NAMALWA (cell line): ENCODE results near the gene RAMP2.

Source experiments
- DNase-seq: peaks from one replicate; pipeline ENCODE4 v3.0.0-alpha.2; 2015; ENCODE audit warnings: low spot score

The RAMP2 gene

DNA sequence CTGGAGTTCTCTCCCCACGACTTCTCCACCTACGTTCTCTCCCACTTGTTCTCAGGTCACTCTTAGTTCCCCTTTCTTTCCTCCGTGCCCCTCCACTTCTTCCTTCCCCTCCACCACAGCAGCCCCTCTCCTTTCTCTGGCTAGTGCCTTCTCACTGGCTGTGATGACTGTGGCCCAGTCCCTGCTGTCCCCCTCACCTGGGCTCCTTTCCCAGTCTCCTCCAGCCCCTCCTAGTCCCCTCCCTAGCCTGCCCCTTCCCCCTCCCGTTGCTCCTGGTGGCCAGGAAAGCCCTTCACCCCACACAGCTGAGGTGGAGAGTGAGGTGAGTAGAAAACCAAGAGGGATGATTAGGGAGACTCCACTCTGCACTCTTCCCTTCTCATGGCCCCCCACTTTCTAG is 34.0 kb downstream of the RAMP2 start:
- DNase-seq: no peak

DNA sequence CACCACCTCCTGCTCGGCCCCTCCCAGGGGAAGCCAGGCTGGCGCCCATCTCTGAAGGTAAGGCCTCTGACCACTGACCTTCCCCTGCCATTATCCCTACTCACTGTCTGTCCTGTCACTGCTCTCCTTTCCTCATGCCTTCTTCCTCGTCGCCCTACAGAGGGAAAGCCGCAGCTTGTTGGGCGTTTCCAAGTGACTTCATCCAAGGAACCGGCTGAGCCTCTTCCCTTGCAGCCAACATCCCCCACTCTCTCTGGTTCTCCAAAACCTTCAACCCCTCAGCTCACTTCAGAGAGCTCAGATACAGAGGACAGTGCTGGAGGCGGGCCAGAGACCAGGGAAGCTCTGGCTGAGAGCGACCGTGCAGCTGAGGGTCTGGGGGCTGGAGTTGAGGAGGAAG is 34.4 kb downstream of the RAMP2 start:
- DNase-seq: no peak

DNA sequence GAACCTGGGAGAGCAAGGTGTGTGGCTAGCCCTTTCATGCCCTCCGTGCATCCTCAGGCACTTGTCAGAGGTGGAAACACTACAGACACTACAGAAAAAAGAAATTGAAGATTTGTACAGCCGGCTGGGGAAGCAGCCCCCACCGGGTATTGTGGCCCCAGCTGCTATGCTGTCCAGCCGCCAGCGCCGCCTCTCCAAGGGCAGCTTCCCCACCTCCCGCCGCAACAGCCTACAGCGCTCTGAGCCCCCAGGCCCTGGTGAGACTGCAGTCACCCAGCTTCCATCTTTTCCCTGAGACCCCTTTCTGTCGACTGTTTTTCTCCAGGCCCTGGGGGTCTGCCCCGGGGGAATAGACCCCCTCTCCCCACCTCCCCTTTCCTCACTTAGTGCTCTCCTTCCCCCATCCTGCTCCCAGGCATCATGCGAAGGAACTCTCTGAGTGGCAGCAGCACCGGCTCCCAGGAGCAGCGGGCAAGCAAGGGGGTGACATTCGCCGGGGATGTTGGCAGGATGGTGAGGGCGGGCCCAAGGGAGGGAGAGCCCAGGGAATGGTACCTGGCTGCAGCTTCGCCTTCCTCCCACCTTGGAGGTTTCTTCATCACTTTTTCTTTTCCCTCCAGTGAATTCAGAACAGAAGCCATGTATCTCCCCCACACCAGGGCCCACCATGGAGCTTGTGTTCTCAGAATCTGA is 35.2 kb downstream of the RAMP2 start:
- no peak for DNase-seq

DNA sequence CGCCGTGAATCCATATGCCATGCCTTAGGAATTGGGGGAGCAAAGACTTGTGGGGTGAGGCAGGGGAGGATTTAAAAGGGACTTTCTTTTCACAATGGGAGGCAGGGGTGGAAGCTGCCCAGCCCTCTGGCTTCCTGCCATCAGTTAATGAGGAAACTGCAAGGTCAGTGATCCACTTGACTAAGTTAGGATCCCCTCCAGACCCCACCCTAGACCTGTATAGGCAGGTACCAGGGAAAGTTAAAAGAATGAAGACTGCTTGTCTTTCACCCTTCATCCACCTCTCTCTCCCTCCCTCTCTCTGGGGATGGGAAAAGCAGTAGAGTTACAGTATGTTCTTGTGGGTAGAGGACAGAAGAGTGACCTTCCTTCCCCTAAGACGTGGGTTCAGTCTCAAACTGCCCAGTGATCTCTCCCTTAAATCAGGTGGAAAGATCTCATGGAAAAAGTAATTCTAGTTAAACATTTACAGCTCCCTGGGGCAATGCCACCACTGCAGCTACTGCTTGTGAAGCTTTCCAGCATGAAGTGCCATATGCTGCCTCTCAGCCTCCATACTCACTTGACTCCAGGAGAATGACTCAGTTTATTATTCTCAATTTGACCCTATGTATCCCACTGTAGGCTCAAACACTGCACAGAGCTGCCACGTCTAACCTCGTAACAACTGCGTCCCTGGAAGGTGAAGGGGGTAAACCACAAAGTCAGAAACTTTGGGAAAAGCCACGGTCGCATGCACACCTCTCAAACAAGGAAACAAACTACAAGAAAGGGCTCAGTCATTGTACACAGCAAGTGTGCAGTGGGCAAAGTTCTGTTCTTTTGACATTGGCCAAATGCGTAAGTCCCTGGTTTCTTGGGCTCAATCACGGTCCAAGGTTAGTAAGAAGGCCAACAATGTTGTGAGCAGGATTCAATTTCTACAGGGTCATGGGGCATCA is 36.3 kb downstream of the RAMP2 start:
- no peak for DNase-seq

DNA sequence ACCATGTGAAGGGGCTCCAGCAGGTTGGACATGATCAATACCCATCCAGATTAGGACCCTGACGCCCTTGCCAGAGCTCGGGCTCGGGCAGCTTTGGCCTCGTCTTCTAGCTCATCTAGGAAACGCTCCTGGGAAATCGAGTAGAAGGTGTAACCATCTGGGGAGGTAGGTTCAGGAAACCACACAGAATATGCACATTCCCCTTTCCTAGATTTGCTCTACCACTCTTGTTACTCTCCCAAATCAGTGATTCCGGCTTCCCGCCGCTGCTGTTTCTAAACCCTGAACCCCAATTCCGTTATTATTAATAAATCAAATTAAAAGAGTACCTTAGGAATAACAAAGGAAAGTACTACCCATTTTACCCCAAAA is 37.0 kb downstream of the RAMP2 start:
- no peak for DNase-seq

DNA sequence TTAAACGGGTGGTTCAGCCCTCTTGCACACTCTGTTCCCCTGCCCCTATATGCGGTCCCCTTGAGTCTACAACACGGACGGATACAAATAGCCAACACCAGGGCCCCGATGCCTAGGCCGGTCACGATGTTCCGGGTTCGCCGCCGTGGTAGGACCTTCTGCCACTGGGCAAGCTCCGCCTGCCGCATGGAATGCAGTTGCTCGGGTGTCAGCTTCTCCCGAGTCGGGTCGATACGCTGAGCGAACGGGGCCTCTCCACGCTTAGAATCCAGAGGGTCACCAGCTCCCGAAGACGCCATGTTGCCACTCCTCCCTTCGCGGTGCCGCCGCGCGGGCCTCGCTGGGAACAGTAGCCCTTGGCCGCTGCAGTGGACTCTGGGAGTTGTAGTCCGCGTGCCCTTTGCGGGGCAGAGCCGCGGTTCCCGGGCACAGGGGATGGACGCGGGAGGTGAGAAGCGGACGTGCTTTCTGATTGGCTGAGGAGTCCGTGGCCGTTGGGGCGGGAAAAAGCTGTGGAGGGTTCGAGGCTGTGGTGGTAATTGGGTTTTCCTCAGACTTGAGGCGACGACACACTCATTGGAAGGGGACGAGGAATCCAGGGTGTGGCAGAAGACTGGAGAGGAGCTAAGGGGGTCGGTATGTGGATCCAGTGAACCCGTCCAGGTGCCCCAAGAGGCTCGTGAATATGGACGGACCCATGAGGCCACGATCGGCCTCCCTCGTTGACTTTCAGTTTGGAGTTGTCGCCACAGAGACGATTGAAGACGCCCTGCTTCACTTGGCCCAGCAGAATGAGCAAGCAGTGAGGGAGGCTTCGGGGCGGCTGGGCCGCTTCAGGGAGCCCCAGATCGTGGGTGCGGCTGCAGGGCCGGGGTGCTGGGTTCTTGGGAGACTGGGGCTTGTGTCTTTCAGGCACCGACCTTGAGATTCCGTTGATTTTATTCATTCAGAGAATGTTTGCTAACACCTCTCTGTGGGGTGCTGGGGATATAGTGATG is 37.7 kb downstream of the RAMP2 start, which contains the start of the genes CNTD1 and COA3:
Gene CNTD1 (plus strand): TSS at position 479 of the 998 bp plus-strand sequence. CDS start 207 bp downstream, at position 686.
Gene COA3 (minus strand): TSS at position 322 of the 998 bp plus-strand sequence. CDS start 23 bp downstream, at position 299.
- peak; percentile 87 for DNase-seq

DNA sequence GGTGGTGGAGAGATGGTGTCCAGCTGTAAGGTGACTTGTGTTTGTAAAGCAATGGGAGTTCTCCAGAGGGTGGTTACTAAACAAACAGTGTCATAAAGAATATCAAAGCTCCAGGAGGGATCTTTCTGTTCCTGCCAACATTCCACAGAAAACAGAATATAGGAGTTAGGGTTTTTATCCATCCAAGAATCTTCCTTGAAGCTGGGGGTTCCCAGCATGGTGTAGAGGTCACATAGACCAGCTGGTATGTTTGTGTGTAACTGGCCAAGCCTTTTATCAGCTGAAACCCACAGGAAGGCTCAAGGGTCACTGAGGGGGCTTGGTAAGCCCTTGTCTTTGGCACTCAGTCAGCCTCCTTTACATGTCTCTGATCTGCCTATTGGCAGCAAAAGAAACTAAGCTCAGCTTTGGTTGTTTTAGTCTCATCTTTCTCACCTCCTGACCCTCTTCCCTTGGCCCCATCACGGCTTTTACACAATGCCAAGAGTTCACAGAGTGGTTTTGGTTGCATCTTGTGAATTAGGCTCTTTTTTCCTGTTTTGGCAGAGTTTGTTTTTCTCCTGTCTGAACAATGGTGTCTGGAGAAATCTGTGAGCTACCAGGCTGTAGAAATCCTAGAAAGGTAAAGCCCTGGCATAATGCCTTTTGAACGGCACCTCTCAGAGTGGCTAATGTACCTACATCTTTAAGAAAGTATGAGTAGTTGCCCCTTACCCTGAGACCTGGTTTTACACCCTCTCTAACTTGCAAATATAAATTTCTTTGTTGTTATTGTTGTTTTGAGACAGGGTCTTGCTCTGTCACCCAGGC is 42.3 kb downstream of the RAMP2 start:
- no peak for DNase-seq

DNA sequence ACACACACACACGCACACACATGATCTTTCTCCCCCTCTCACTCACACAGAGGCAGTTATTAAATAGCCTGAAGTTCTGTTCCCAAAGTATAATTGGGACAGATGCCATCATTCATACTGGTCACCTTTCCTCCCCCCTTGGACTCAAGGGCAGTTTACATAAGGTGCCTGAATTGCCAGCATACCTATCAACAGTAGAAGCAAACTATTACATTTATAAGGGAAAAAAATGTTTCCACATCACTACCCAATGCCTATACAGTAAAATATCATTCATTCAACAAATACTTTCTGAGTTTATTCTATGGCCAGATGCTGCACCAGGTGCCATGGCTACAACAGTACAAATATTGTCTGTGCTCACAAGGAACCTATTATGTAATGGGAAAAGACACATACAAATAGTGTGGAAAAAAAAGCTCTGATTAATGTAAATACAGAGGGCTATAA is 43.9 kb downstream of the RAMP2 start:
- DNase-seq: no peak

DNA sequence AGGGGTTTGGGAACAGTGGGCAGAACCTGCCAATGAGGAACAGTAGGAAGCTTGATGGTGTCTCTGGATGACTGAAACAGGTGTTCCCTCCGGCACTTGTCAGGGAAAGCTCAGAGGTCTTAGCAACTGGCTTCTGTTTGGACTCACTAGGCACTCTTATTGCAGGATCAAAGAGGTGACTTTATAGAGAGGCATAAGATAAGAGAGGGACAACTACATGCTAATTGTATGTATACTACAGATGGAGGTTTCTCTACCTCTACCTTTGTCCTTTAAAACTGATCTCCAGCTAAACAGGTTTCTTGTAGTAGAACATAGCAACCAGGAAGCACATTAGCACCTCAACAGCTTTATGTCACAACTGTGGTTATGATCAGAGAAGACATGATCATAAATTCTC is 45.2 kb downstream of the RAMP2 start:
- no peak for DNase-seq

DNA sequence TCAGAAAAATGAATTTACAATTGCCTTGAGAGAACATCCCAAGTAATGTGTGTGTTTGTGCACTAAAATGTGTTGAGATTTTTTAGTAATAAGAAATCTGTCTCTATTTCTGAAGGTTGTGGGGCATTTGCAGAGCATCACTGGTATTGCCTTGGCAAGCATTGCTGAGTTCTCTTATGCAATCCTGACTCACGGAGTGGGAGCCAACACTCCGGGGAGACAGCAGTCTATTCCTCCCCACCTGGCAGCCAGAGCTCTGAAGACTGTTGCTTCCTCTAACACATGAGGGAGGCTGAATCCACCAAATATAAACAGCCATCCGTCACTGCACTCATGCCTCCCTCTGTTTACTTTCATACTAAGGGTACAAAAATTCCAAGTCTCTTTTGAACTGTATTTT is 48.2 kb downstream of the RAMP2 start:
- no peak for DNase-seq
